A549 (cell line): ENCODE measurements around the gene IFIT1. TPM values are rescaled to one million over a fixed set of nuclear protein-coding genes. Genes with fewer than 3 reads are reported as not detected.
A peak's percentile ranks its signal among the peaks of the same experiment; 100 is the strongest.

Experiments
- ATAC-seq, 2 experiments: fragments of 200-7000 bp in 1 of 2; fragments of >200 bp in 1 of 2; cut with Nextera tagmentation in 1 of 2; cut with Tn5 transposase in 1 of 2; 3 replicates each; pipeline versions ENCODE4 v1.8.0 to v1.9.1; 2018 to 2020; ENCODE audit warnings: mild to moderate bottlenecking in 1 of 2, moderate library complexity in 1 of 2
- CTCF ChIA-PET: fragments of 300-600 bp; sonication (Branson Sonifier 250); formaldehyde crosslinking; extraction: SDS; loops from one replicate; lab custom pipeline; 2021; ENCODE audit warnings: antibody characterized with exemption, inconsistent platforms; lab: Yijun Ruan, JAX
- POLR2A ChIA-PET: fragments of 350-600 bp; formaldehyde crosslinking; extraction: SDS; loops from one replicate; lab custom pipeline; 2021; ENCODE audit warnings: antibody characterized with exemption, inconsistent platforms; lab: Yijun Ruan, JAX
- DNase-seq, 2 experiments: peaks; one replicate each; pipeline versions ENCODE4 v3.0.0 to v3.0.0-alpha.2; 2011 to 2016; ENCODE audit warnings: low read depth in 1 of 2, low spot score in 1 of 2
- FAIRE-seq: peaks from 2 replicates; lab custom pipeline; 2011; peaks lifted over from hg19 to GRCh38; lab: Jason Lieb, UNC
- H3K27ac ChIP-seq, 2 experiments: fragments of >200 bp; sonication (Bioruptor Twin); formaldehyde crosslinking; 3 replicates each; pipeline ENCODE4 v1.5.1; 2016 to 2017
- H3K4me1 ChIP-seq: fragments of >200 bp; sonication (Bioruptor Twin); formaldehyde crosslinking; 3 replicates; pipeline ENCODE4 v1.6.1; 2016
- H3K4me2 ChIP-seq: fragments of >200 bp; sonication (Bioruptor Twin); formaldehyde crosslinking; 3 replicates; pipeline ENCODE4 v1.6.1; 2016
- H3K4me3 ChIP-seq: fragments of >200 bp; sonication (Bioruptor Twin); formaldehyde crosslinking; 3 replicates; pipeline ENCODE4 v1.5.1; 2016
- H3K9me3 ChIP-seq: fragments of >200 bp; sonication (Bioruptor Twin); formaldehyde crosslinking; 3 replicates; pipeline ENCODE4 v1.6.1; 2016
- BHLHE40 ChIP-seq: IDR thresholded peaks from 2 replicates; pipeline ENCODE4 v1.6.1; 2012; ENCODE audit warnings: low read depth, low read length, inconsistent platforms
- CHD2 ChIP-seq: fragments of 150-350 bp; IDR thresholded peaks from 2 replicates; pipeline ENCODE4 v1.6.1; 2014; ENCODE audit warnings: low read length; ENCODE audit not compliant: partially characterized antibody
- CHD4 ChIP-seq: fragments of 200-600 bp; sonication (generic); IDR thresholded peaks from 2 replicates; pipeline ENCODE4 v1.6.1; 2016; ENCODE audit warnings: antibody characterized with exemption, mild to moderate bottlenecking, borderline replicate concordance
- EHF ChIP-seq: fragments of 250-450 bp; sonication (Bioruptor Pico); IDR thresholded peaks from 2 replicates; pipeline ENCODE4 v1.5.0; 2020; ENCODE audit warnings: mild to moderate bottlenecking
- EHMT2 ChIP-seq: fragments of 200-600 bp; sonication (generic); IDR thresholded peaks from 2 replicates; pipeline ENCODE4 v1.6.1; 2016; ENCODE audit warnings: antibody characterized with exemption, low read depth, mild to moderate bottlenecking, moderate library complexity
- ESRRA ChIP-seq: fragments of 150-350 bp; IDR thresholded peaks from 2 replicates; pipeline ENCODE4 v1.6.1; 2014; ENCODE audit warnings: mild to moderate bottlenecking, low read length, borderline replicate concordance
- FOSL2 ChIP-seq, 2 experiments: fragments of 450-650 bp in 1 of 2; fragments of >200 bp in 1 of 2; sonication (Bioruptor Twin) in 1 of 2; formaldehyde crosslinking; IDR thresholded peaks; 2 replicates each; pipeline versions ENCODE4 v1.5.0 to v1.6.1; 2016 to 2020; ENCODE audit warnings: mild to moderate bottlenecking in 1 of 2, moderate library complexity in 1 of 2
- FOXS1 ChIP-seq: fragments of 250-450 bp; sonication (Bioruptor Pico); IDR thresholded peaks from 2 replicates; pipeline ENCODE4 v1.5.0; 2020; ENCODE audit warnings: mild to moderate bottlenecking, moderate library complexity
- HOXA7 ChIP-seq: fragments of 250-450 bp; sonication (Bioruptor Pico); IDR thresholded peaks from 2 replicates; pipeline ENCODE4 v1.5.0; 2020; ENCODE audit warnings: mild to moderate bottlenecking, moderate library complexity
- HOXB13 ChIP-seq: fragments of 250-450 bp; sonication (Bioruptor Pico); IDR thresholded peaks from 2 replicates; pipeline ENCODE4 v1.5.0; 2020; ENCODE audit warnings: low read depth, mild to moderate bottlenecking, moderate library complexity
- JUN ChIP-seq, 2 experiments: fragments of >200 bp; sonication (Bioruptor Twin); formaldehyde crosslinking; IDR thresholded peaks; 2 replicates in 1 of 2; 3 replicates in 1 of 2; pipeline ENCODE4 v1.6.1; 2016 to 2017
- KDM5A ChIP-seq: fragments of 200-600 bp; sonication (generic); IDR thresholded peaks from 2 replicates; pipeline ENCODE4 v1.6.1; 2016; ENCODE audit warnings: antibody characterized with exemption, mild to moderate bottlenecking
- MAFK ChIP-seq: fragments of 450-650 bp; IDR thresholded peaks from 2 replicates; pipeline ENCODE4 v1.6.1; 2014; ENCODE audit not compliant: partially characterized antibody
- MYC ChIP-seq: IDR thresholded peaks from 2 replicates; pipeline ENCODE4 v1.6.1; 2012; ENCODE audit warnings: mild to moderate bottlenecking, inconsistent platforms, low read length, improper control_type of control experiment, borderline replicate concordance
- POLR2AphosphoS2 ChIP-seq: conservative IDR thresholded peaks from 2 replicates; pipeline ENCODE4 v1.6.1; 2012; ENCODE audit warnings: low read length, improper control_type of control experiment, inconsistent platforms
- RFX5 ChIP-seq: fragments of 450-650 bp; IDR thresholded peaks from 2 replicates; pipeline ENCODE4 v1.7.1; 2014; ENCODE audit warnings: antibody characterized with exemption, mild to moderate bottlenecking, moderate library complexity
- ZNF302 ChIP-seq: fragments of 250-450 bp; sonication (Bioruptor Pico); IDR thresholded peaks from 2 replicates; pipeline ENCODE4 v1.9.0; 2021; ENCODE audit warnings: inconsistent platforms, mild to moderate bottlenecking, moderate library complexity
- ZSCAN20 ChIP-seq: fragments of 250-450 bp; sonication (Bioruptor Pico); IDR thresholded peaks from 2 replicates; pipeline ENCODE4 v1.8.0; 2022; ENCODE audit warnings: mild to moderate bottlenecking, moderate library complexity
- WGBS: methylation state at CpG from one replicate; pipeline ENCODE4 v1.1.6; 2017; ENCODE audit errors: missing lambda C conversion rate; 5-methylcytosine and 5-hydroxymethylcytosine counted together
- polyA plus RNA-seq, 4 experiments: library from polyadenylated mRNA; depleted of rRNA in 3 of 4; stranded (reverse); fragments of >200 nt; fragmentation: RNase III in 1 of 4; extraction: RNeasy Plus Mini Kit Qiagen cat#74134 plus additional on column Dnase treatment in 1 of 4; gene quantifications; 2 replicates in 3 of 4; 3 replicates in 1 of 4; pipeline ENCODE4 v1.2.3, GENCODE V29; 2011 to 2017
- TF ChIP-seq, protein P1 (sequence below): IDR thresholded peaks from 2 replicates; pipeline ENCODE4 v1.6.1; 2012; ENCODE audit warnings: low read depth, borderline replicate concordance
- TF ChIP-seq, protein P2 (sequence below): fragments of 250-450 bp; sonication (Bioruptor Pico); IDR thresholded peaks from 2 replicates; pipeline ENCODE4 v1.5.0; 2020; ENCODE audit warnings: low read depth, mild to moderate bottlenecking, moderate library complexity
- TF ChIP-seq, protein P3 (sequence below): fragments of >200 bp; sonication (Bioruptor Twin); formaldehyde crosslinking; IDR thresholded peaks from 3 replicates; pipeline ENCODE4 v1.6.1; 2016
- TF ChIP-seq, protein P4 (sequence below): IDR thresholded peaks from 2 replicates; pipeline ENCODE4 v1.6.1; 2012

IFIT1 gene
- polyA plus RNA-seq, 2 of the 4 experiments (the other 2 are of a cell fraction): 2.5 to 2.8 TPM

DNA sequence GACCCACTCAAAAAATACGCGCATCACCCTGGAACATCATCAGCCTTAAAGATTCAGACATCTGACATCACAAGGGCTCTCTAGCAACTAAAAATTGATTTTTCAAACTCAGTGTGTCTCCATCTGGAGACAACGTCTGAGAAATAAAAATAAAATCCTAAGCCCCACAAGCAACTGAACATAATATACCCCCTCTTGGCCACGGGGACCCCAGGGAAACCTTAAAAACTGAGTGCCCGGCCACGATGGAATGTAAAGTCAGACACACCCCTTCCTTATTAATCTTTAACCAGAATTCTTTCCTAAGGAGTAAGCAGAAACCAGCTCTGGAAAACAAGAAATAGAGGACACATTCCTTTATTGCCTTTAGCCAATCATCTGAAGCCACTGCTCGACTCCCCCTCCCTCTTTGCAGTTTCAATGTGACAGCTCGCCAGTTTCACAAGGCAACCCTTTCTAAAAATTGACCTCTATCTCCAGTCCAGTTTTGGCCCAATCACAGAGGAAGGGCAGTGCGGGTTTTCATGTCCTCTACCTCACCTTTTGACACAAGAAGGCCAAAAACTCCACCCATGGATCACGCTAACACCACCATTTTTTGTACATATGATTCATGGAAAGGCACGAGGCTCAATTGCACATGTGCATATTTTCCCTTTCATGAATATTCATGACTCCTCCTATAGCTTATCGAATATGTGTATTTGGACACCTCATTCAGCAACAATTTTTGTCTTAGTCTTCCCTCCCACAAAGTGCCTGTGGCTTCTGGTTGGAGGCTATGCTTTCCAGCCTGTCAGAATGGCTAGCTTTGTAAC lies 40.4 kb upstream of the IFIT1 start:
- peak overlapping the region; percentile 75 to 83 for H3K27ac ChIP-seq
- H3K4me2 ChIP-seq: peak overlapping the region; percentile 79
- ATAC-seq (peak; percentile 83 to 88), FAIRE-seq (no peak), DNase-seq (peak; percentile 62 to 80)
- H3K4me3 ChIP-seq: peak overlapping the region; percentile 9; the same call in 1 of the 3 replicates
- TF ChIP-seq EHMT2 (0 out of 2 replicates have a peak, but pooled peaks have one; percentile 27), HOXB13 (CRISPR knock-in tag) (0 out of 2 replicates have a peak, but pooled peaks have one; percentile 52), CHD2 (no peak), MYC (peak; percentile 69; the same call in 1 of the 2 replicates), ZSCAN20 (CRISPR knock-in tag) (no peak), EHF (CRISPR knock-in tag) (peak; percentile 58; the same call in 1 of the 2 replicates), JUN (IDR thresholded peaks at IDR 0.05) (peak in 1 of 2 experiments; percentile 15; a peak in 1 of 5 replicates), ZNF302 (peak; percentile 82), FOXS1 (CRISPR knock-in tag) (no peak), RFX5 (no peak), HOXA7 (no peak), POLR2AphosphoS2 (no peak), ESRRA (no peak), BHLHE40 (0 out of 2 replicates have a peak, but pooled peaks have one; percentile 53), KDM5A (no peak), FOSL2 (IDR thresholded peaks at IDR 0.05) (0 out of 2 replicates have a peak, but pooled peaks have one; percentile 21), FOSL2 (CRISPR knock-in tag; IDR thresholded peaks at IDR 0.05) (peak; percentile 83), CHD4 (no peak)
- TF ChIP-seq, protein P1, sequence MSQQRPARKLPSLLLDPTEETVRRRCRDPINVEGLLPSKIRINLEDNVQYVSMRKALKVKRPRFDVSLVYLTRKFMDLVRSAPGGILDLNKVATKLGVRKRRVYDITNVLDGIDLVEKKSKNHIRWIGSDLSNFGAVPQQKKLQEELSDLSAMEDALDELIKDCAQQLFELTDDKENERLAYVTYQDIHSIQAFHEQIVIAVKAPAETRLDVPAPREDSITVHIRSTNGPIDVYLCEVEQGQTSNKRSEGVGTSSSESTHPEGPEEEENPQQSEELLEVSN: peak; percentile 85; the same call in 1 of the 2 replicates
- TF ChIP-seq, protein P2, sequence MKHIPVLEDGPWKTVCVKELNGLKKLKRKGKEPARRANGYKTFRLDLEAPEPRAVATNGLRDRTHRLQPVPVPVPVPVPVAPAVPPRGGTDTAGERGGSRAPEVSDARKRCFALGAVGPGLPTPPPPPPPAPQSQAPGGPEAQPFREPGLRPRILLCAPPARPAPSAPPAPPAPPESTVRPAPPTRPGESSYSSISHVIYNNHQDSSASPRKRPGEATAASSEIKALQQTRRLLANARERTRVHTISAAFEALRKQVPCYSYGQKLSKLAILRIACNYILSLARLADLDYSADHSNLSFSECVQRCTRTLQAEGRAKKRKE: peak; percentile 67; the same call in 1 of the 2 replicates
- TF ChIP-seq, protein P3, sequence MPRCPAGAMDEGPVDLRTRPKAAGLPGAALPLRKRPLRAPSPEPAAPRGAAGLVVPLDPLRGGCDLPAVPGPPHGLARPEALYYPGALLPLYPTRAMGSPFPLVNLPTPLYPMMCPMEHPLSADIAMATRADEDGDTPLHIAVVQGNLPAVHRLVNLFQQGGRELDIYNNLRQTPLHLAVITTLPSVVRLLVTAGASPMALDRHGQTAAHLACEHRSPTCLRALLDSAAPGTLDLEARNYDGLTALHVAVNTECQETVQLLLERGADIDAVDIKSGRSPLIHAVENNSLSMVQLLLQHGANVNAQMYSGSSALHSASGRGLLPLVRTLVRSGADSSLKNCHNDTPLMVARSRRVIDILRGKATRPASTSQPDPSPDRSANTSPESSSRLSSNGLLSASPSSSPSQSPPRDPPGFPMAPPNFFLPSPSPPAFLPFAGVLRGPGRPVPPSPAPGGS: no peak
- TF ChIP-seq, protein P4, sequence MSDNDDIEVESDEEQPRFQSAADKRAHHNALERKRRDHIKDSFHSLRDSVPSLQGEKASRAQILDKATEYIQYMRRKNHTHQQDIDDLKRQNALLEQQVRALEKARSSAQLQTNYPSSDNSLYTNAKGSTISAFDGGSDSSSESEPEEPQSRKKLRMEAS: peak; percentile 88
- CTCF ChIA-PET: interaction anchor here (0.6 to 2.4 kb wide), 5 partner anchors 16 to 82 kb away, joined by 3 to 9 read pairs (median 3); no protein-coding TSS in a partner anchor
- POLR2A ChIA-PET: interaction anchor here (0.7 to 1.3 kb wide), 4 partner anchors 10 to 81 kb away, joined by 3 to 8 read pairs (median 4); partner anchors contain the start of gene IFIT3
- H3K4me1 ChIP-seq: peaks cover 42% of the 10 kb centered on the region
- WGBS: 4% methylated on average over 12 of the region's 12 CpGs
- H3K9me3 ChIP-seq: 0 out of 3 replicates have a peak, but pooled peaks cover 3% of the 10 kb centered on the region

DNA sequence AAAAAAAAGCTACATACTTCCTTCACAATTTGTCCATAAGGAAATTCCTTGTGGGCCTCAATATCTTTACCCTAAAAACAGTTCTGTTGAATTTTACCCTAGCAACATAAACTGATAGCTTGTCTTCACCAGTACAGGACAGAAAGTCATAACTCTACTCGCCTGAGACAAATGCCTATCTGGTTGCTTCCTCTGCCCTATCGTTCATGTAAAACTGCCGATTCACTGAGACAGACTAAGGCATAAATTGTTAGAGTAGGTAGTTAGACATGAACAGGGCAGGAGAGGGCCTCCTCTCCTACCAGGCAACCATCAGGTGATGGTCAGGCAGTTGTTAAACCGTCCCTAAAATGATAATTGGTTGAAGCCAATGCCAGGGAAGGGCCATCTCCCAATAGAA lies 39.6 kb upstream of the IFIT1 start:
- TF ChIP-seq MAFK: peak; percentile 1
- TF ChIP-seq, protein P1: no peak
- Histone ChIP-seq H3K4me1 (peaks cover 39% of the 10 kb centered on the region), H3K27ac (peak overlapping the region; percentile 75 to 83), H3K4me3 (no peak overlapping the region), H3K4me2 (peak overlapping the region; percentile 79), H3K9me3 (0 out of 3 replicates have a peak, but pooled peaks cover 3% of the 10 kb centered on the region)
- ChIA-PET POLR2A (interaction anchor here (0.6 to 1.3 kb wide), 6 partner anchors 11 to 482 kb away, joined by 3 to 8 read pairs (median 4); partner anchors contain the start of gene IFIT3), CTCF (interaction anchor here (0.6 to 2.4 kb wide), 3 partner anchors 15 to 1435 kb away, joined by 3 to 9 read pairs (median 3); no protein-coding TSS in a partner anchor)
- ATAC-seq (no peak), DNase-seq (no peak), FAIRE-seq (no peak)
- WGBS: 85% methylated on average over 4 of the region's 4 CpGs
